Muscle of back (tissue), 11 donors: ENCODE results near the gene MEF2B. TPM values are rescaled to one million over a fixed set of nuclear protein-coding genes. Genes with fewer than 3 reads are reported as not detected.
"Not testable (repeated sequence)": the region's sequence is repeated elsewhere in the genome, so short reads cannot be mapped to it uniquely, and the experiment has no call there.

ENCODE experiments used
- DNase-seq, 3 donors: peaks; one replicate each; pipeline versions ENCODE4 v3.0.0 to v3.0.0-alpha.2; 2013
- polyA plus RNA-seq, 10 donors: library from polyadenylated mRNA; unstranded; fragments of 120-200 nt; gene quantifications; one replicate each; pipeline ENCODE4 v1.2.1, GENCODE V29; 2013; ENCODE audit not compliant: insufficient read length in 10 of 10

MEF2B gene
- polyA plus RNA-seq, 10 donors, result 0.71 to 2.3 (median 1.2) TPM

GRCh38 chr19:19193926-19194325, 23.9 kb upstream of the MEF2B start:
- no peak for DNase-seq

GRCh38 chr19:19192910-19193423, 22.9 kb upstream of the MEF2B start:
- no peak for DNase-seq

GRCh38 chr19:19192078-19192882, 22.2 kb upstream of the MEF2B start, which contains the start of the genes BORCS8 and RFXANK:
BORCS8 (minus strand) TSS chr19:19192152; CDS start chr19:19192117, 35 bp downstream.
RFXANK (plus strand) TSS chr19:19192258; CDS start chr19:19193947, 1,689 bp downstream.
- DNase-seq, result peak; percentile 100

- no peak for DNase-seq
These were observed 21.7 kb upstream of the MEF2B start for GRCh38 chr19:19191768-19192077.

- DNase-seq, result no peak
These were observed 16.7 kb upstream of the MEF2B start for GRCh38 chr19:19186742-19187141.

GRCh38 chr19:19185853-19186740, 16.0 kb upstream of the MEF2B start:
- no peak for DNase-seq

GRCh38 chr19:19181488-19181998, 11.5 kb upstream of the MEF2B start:
- no peak for DNase-seq

GRCh38 chr19:19179548-19180441, 9.7 kb upstream of the MEF2B start:
- DNase-seq, result no peak

GRCh38 chr19:19176950-19177349, 6.9 kb upstream of the MEF2B start:
- no peak for DNase-seq

GRCh38 chr19:19173243-19173642, 3.2 kb upstream of the MEF2B start:
- not testable (repeated sequence) for DNase-seq

GRCh38 chr19:19171821-19172532, 1.9 kb upstream of the MEF2B start:
- peak in 2 of 3 donors; percentile 29 to 31 for DNase-seq

GRCh38 chr19:19170873-19171672, 1.0 kb upstream of the MEF2B start:
- peak in 1 of 3 donors; percentile 35 for DNase-seq

- no peak for DNase-seq
These were observed 619 bp downstream of the MEF2B start for GRCh38 chr19:19169236-19170052.

GRCh38 chr19:19167612-19168011, 2.5 kb downstream of the MEF2B start:
- DNase-seq, result no peak

GRCh38 chr19:19165396-19165795, 4.7 kb downstream of the MEF2B start:
- no peak for DNase-seq

GRCh38 chr19:19162495-19162894, 7.6 kb downstream of the MEF2B start:
- no peak for DNase-seq

- no peak for DNase-seq
These were observed 9.5 kb downstream of the MEF2B start for GRCh38 chr19:19160461-19161035.

- no peak for DNase-seq
These were observed 10.5 kb downstream of the MEF2B start for GRCh38 chr19:19159534-19159933.
